Heart right ventricle (tissue), 16 donors: ENCODE data around the gene ZNF79. TPM values are rescaled to one million over a fixed set of nuclear protein-coding genes. Genes with fewer than 3 reads are reported as not detected.

Source experiments
- ATAC-seq, 8 donors: fragments of 200-7000 bp; cut with Tn5 transposase; one replicate each; pipeline ENCODE4 v1.9.1; 2020; ENCODE audit warnings: mild to moderate bottlenecking in 8 of 8, moderate library complexity in 8 of 8, moderate number of reproducible peaks in 1 of 8
- DNase-seq, 2 donors: peaks; one replicate each; pipeline ENCODE4 v3.0.0-alpha.2; 2020
- H3K27ac ChIP-seq, 10 donors: fragments of 200-600 bp; sonication (generic) in 2 of 10; one replicate each; pipeline versions ENCODE4 v1.5.0 to v1.8.0; 2020 to 2022; ENCODE audit warnings: mild to moderate bottlenecking in 3 of 10
- H3K27me3 ChIP-seq, 7 donors: fragments of 200-600 bp; one replicate each; pipeline ENCODE4 v1.8.0; 2021 to 2022; ENCODE audit warnings: mild to moderate bottlenecking in 2 of 7
- H3K36me3 ChIP-seq, 9 donors: fragments of 200-600 bp; sonication (generic) in 1 of 9; one replicate each; pipeline versions ENCODE4 v1.5.0 to v1.8.0; 2020 to 2022; ENCODE audit warnings: mild to moderate bottlenecking in 2 of 9
- H3K4me1 ChIP-seq, 9 donors: fragments of 200-600 bp; sonication (generic) in 1 of 9; one replicate each; pipeline versions ENCODE4 v1.5.0 to v1.8.0; 2020 to 2022; ENCODE audit warnings: mild to moderate bottlenecking in 4 of 9
- H3K4me3 ChIP-seq, 10 donors: fragments of 200-600 bp; sonication (generic) in 2 of 10; one replicate each; pipeline versions ENCODE4 v1.5.0 to v1.8.0; 2020 to 2022; ENCODE audit warnings: mild to moderate bottlenecking in 7 of 10, moderate library complexity in 2 of 10
- H3K9me3 ChIP-seq, 11 donors: fragments of 200-600 bp in 10 of 11; sonication (generic) in 2 of 11; one replicate each; pipeline versions ENCODE4 v1.5.0 to v1.8.0; 2013 to 2022; ENCODE audit warnings: mild to moderate bottlenecking in 2 of 11, control low read depth in 1 of 11, moderate library complexity in 1 of 11
- CTCF ChIP-seq, 9 donors: fragments of 200-600 bp; sonication (generic) in 2 of 9; IDR thresholded peaks; one replicate each; pipeline versions ENCODE4 v1.5.0 to v1.8.0; 2021 to 2022; ENCODE audit warnings: antibody characterized with exemption in 9 of 9, mild to moderate bottlenecking in 5 of 9, moderate library complexity in 1 of 9
- WGBS, 2 donors: extraction: QIAGEN DNeasy Blood & Tissue Kit; methylation state at CpG; one replicate each; pipeline ENCODE4 v1.1.7; 2013; ENCODE audit warnings: inconsistent platforms in 1 of 2; 5-methylcytosine and 5-hydroxymethylcytosine counted together
- intact Hi-C, 10 donors: fragments of 100-400 bp; cut with DNase I; formaldehyde crosslinking; loops; one replicate each; pipeline versions ENCODE4 v1.11.1 to v1.14.2; 2022
- polyA plus RNA-seq, 2 donors: library from polyadenylated mRNA; stranded (reverse); fragments of 200-250 nt; gene quantifications; one replicate each; pipeline ENCODE4 v1.2.3, GENCODE V29; 2013
- total RNA-seq, 10 donors: library from RNA; stranded (reverse); fragmentation: NEBNext Ultra II Directional in 3 of 10; extraction: Animal tissue kit (Norgen Biotek cat#: 25700) in 3 of 10; gene quantifications; one replicate each; pipeline versions ENCODE4 v1.2.1 to v1.2.4, GENCODE V29; 2021 to 2023
- donor health status: Arrhythmogenic right ventricular cardiomyopathy.
- donor health status: ischemic (EF 13 %, LVEDD 7.1; RV severe dilation, severe dysfunction).
- donor health status: healthy with polysubstance abuse.
- donor health status: DM: no; HTN: yes; CAD: no.
- donor health status: DM: no; HTN: no; CAD: no.
- donor health status: ischemic (EF 25% LVEDD 6.9; RV normal size, moderate dysfunction).
- donor health status: ischemic (EF 25% LVEDD 5.7; RV mildly dilated, moderate dysfunction).
- donor health status: healthy.
- donor health status: DM: yes; HTN: yes; CAD: no.
- donor health status: Ischemic cardiomyopathy.
- donor health status: ischemic (EF 35%, LVEDD 5.7; RV mildly dilated, moderate dysfunction).
- donor health status: nonischemic (EF 11% LVEDD 7.7; RV severe dilation, severe dysfunction).
- donor health status: DM: yes; HTN: yes; CAD: no.
- donor health status: PGD.
- donor health status: ischemic (EF 29% LVEDD 5.4; RV normal size, mild dysfunction).
- donor health status: nonischemic (EF 23%, LVEDD 6.1; RV moderate dilation, normal function).

Gene ZNF79
- total and polyA plus RNA-seq, 12 donors, result 2.1 to 8.3 (median 5.8) TPM

DNA sequence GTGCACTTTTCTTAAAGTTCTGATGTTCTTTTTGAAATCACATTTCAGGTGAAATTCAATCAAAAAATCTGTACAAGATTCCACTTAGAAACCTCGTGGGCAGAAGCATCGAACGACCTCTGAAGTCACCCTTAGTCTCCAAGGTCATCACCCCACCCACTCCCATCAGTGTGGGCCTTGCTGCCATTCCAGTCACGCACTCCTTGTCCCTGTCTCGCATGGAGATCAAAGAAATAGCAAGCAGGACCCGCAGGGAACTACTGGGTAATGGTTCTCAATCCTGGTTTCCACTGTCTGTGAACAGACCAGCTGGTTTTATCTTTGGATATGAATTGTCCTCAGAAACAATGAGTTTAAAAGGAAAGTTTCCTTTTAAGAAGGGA is 35.3 kb upstream of the ZNF79 start:
- Histone ChIP-seq H3K4me3 (no peak overlapping the region), H3K27ac (no peak overlapping the region), H3K27me3 (no peaks in the 10 kb centered on the region), H3K36me3 (peaks cover 0 to 51% (median 0%) of the 10 kb centered on the region in 9 donors), H3K9me3 (no peaks in the 10 kb centered on the region), H3K4me1 (peaks cover 0 to 17% (median 0%) of the 10 kb centered on the region in 9 donors)
- intact Hi-C loops, result no loop called here
- DNase-seq (no peak), ATAC-seq (no peak)
- 64% methylated on average over 6 of the region's 6 CpGs for WGBS, 2 donors
- TF ChIP-seq CTCF (IDR thresholded peaks at IDR 0.05), result no peak

- H3K27ac ChIP-seq, result no peak overlapping the region
- H3K9me3 ChIP-seq, result no peaks in the 10 kb centered on the region
- H3K27me3 ChIP-seq, result no peaks in the 10 kb centered on the region
- WGBS, 2 donors, result 88% methylated on average over 4 of the region's 4 CpGs
- no peak for TF ChIP-seq CTCF (IDR thresholded peaks at IDR 0.05)
- H3K4me3 ChIP-seq, result no peak overlapping the region
- peaks cover 0 to 17% (median 0%) of the 10 kb centered on the region in 9 donors for H3K4me1 ChIP-seq
- intact Hi-C loops, result loop anchor here in 2 of 10 donors (10.0 kb wide), 2 partner anchors 75 to 175 kb away; no protein-coding TSS in a partner anchor
- DNase-seq, result no peak
- ATAC-seq, result no peak
- peaks cover 0 to 51% (median 0%) of the 10 kb centered on the region in 9 donors for H3K36me3 ChIP-seq
These were observed 34.6 kb upstream of the ZNF79 start for GRCh38 chr9:127389381-127390247.

DNA sequence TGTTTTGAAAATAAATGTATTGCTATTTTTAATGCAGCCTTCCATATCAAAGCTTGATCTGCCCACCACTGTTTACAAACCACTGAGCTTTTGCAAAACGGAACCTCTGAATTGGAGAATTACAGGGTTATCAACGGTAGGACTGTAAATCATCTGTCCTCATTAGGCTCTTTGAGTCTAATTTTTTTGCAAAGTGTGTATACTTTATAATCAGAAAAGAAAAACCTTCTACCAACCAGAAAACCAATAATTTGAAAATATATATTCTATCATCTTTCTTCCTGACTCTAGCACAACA is 34.0 kb upstream of the ZNF79 start:
- Histone ChIP-seq H3K9me3 (no peaks in the 10 kb centered on the region), H3K4me3 (no peak overlapping the region), H3K27me3 (no peaks in the 10 kb centered on the region), H3K4me1 (peaks cover 0 to 17% (median 0%) of the 10 kb centered on the region in 9 donors), H3K36me3 (peaks cover 0 to 51% (median 0%) of the 10 kb centered on the region in 9 donors), H3K27ac (no peak overlapping the region)
- no peak for TF ChIP-seq CTCF (IDR thresholded peaks at IDR 0.05)
- no peak for ATAC-seq
- no peak for DNase-seq
- intact Hi-C loops, result loop anchor here in 2 of 10 donors (10.0 kb wide), 2 partner anchors 75 to 175 kb away; no protein-coding TSS in a partner anchor
- 88% methylated on average over 2 of the region's 2 CpGs for WGBS, 2 donors

DNA sequence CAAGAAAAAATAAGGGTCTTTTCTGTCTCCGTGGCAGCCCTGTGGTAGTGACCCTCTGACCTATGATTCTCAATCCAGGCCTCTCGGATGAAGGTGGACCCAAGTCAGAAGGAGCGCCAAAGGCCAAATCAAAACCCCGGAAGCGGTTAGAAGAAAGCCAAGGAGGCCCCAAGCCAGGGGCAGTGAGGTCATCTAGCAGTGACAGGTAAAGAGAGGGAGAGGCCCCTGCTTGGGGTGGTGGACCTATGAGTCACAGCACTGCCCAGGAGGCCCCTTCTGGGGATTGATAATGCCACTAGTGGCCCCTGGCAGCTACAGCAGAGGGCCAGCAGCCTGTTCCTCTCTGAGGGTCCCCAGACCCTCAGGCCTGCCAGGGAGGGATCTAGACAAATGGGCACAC is 33.6 kb upstream of the ZNF79 start:
- H3K27ac ChIP-seq, result no peak overlapping the region
- no peaks in the 10 kb centered on the region for H3K9me3 ChIP-seq
- H3K36me3 ChIP-seq, result peaks cover 0 to 51% (median 0%) of the 10 kb centered on the region in 9 donors
- ATAC-seq, result no peak
- H3K27me3 ChIP-seq, result no peaks in the 10 kb centered on the region
- DNase-seq, result no peak
- intact Hi-C loops, result loop anchor here in 2 of 10 donors (10.0 kb wide), 2 partner anchors 76 to 176 kb away; no protein-coding TSS in a partner anchor
- 83 to 85% methylated on average over 5 of the region's 5 CpGs for WGBS, 2 donors
- no peak for TF ChIP-seq CTCF (IDR thresholded peaks at IDR 0.05)
- H3K4me1 ChIP-seq, result peaks cover 0 to 17% (median 0%) of the 10 kb centered on the region in 9 donors
- H3K4me3 ChIP-seq, result no peak overlapping the region
